Esophagus squamous epithelium (tissue), 4 donors: ENCODE results near the gene RASSF5.

Experiments used
- POLR2A ChIP-seq, 4 donors: fragments of 450-650 bp; IDR thresholded peaks; one replicate each; pipeline ENCODE4 v1.6.1; 2017; ENCODE audit warnings: antibody characterized with exemption in 4 of 4, mild to moderate bottlenecking in 4 of 4, moderate library complexity in 3 of 4
- TF ChIP-seq, protein P1 (sequence below), 6 experiments: fragments of 450-650 bp in 4 of 6; fragments of 200-600 bp in 2 of 6; sonication (generic) in 2 of 6; IDR thresholded peaks; one replicate each; pipeline ENCODE4 v1.5.1; 2016 to 2019; ENCODE audit warnings: antibody characterized with exemption in 6 of 6, mild to moderate bottlenecking in 4 of 6, moderate library complexity in 4 of 6

- TF ChIP-seq, protein P1, sequence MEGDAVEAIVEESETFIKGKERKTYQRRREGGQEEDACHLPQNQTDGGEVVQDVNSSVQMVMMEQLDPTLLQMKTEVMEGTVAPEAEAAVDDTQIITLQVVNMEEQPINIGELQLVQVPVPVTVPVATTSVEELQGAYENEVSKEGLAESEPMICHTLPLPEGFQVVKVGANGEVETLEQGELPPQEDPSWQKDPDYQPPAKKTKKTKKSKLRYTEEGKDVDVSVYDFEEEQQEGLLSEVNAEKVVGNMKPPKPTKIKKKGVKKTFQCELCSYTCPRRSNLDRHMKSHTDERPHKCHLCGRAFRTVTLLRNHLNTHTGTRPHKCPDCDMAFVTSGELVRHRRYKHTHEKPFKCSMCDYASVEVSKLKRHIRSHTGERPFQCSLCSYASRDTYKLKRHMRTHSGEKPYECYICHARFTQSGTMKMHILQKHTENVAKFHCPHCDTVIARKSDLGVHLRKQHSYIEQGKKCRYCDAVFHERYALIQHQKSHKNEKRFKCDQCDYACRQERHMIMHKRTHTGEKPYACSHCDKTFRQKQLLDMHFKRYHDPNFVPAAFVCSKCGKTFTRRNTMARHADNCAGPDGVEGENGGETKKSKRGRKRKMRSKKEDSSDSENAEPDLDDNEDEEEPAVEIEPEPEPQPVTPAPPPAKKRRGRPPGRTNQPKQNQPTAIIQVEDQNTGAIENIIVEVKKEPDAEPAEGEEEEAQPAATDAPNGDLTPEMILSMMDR (IDR thresholded peaks at IDR 0.05), result no peak
- TF ChIP-seq POLR2A (IDR thresholded peaks at IDR 0.05), result no peak
Measured at GRCh38 chr1:206600527-206600926, 93.2 kb downstream of the RASSF5 start.
